Glomerular endothelial cell (primary cell): ENCODE results near the gene KDM2A. TPM values are rescaled to one million over a fixed set of nuclear protein-coding genes. Genes with fewer than 3 reads are reported as not detected.

Experiments used
- DNase-seq: peaks from one replicate; pipeline ENCODE4 v3.0.0-alpha.2; 2011; ENCODE audit warnings: low read depth, low spot score; ENCODE audit errors: extremely low read depth
- total RNA-seq: library from RNA; depleted of rRNA; stranded (reverse); fragments of >200 nt; gene quantifications from 2 replicates; pipeline ENCODE4 v1.2.3, GENCODE V29; 2015

KDM2A gene
- total RNA-seq, 1 donor from 2014 or later = 55.2 TPM

DNA sequence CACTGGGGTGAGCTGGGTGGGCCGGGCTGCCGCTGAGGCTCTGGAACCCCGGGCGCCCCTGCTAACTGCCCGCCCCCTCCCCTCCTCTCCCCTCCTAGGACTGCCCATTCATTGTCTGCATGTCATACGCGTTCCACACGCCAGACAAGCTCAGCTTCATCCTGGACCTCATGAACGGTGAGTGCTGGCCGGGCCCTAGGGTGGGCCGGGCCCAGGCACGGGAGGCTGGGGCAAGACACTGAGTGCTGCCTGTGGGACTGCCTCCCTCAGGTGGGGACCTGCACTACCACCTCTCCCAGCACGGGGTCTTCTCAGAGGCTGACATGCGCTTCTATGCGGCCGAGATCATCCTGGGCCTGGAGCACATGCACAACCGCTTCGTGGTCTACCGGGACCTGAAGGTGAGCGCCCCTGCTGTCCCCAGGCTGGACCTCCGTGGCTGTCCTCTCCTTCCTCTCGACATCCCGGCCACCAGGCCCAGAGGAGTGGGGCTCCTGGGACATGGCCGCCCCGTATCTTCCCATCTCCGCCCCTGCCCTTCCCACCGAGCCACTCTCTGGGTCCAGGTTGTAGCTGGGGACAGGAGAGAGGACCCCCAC, 162.6 kb downstream of the KDM2A start:
- DNase-seq = no peak

DNA sequence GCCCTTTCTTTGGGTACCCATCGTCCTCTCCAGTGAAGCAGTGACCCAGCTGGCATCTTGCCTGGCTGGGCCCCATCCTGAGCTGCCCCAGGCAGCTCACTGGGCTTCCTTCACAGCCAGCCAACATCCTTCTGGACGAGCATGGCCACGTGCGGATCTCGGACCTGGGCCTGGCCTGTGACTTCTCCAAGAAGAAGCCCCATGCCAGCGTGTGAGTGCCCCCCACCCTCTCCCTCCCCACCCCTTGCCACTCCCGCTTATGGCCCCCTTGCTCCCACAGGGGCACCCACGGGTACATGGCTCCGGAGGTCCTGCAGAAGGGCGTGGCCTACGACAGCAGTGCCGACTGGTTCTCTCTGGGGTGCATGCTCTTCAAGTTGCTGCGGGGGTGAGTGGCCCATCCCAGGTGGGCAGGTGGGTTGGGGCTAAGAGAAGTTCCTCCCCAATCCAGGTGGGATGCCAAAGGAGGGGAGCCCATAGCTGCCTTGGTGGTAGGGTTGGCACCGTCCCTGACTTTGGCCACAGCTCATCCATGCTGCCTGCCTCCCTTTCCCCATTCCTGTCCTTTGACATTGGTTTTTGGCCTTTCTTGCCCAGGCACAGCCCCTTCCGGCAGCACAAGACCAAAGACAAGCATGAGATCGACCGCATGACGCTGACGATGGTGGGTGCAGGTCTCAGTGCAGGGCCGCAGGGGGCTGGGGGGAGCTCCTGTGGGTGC, 163.3 kb downstream of the KDM2A start:
- no peak for DNase-seq

DNA sequence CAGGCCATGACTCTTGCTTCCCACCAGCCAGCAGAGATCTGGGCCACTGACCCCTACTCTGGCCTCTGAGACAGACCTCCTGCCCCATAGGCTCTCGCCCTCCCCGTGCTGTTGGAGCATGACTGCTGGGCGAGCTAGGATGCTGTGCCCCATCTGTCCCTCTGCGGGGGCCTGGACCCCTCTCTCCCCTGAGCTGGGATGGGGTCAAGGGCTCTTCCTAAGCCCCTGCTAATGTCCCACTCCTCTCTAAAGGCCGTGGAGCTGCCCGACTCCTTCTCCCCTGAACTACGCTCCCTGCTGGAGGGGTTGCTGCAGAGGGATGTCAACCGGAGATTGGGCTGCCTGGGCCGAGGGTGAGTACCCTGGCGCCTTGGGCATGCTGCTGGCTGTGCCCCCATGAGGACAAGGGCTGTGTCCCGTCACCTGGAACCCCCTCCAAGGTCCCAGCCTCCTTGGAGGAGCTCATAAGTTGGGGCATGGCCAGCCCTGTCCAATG, 163.9 kb downstream of the KDM2A start:
- no peak for DNase-seq

GRCh38 chr11:67283481-67283963, 164.5 kb downstream of the KDM2A start:
- no peak for DNase-seq

DNA sequence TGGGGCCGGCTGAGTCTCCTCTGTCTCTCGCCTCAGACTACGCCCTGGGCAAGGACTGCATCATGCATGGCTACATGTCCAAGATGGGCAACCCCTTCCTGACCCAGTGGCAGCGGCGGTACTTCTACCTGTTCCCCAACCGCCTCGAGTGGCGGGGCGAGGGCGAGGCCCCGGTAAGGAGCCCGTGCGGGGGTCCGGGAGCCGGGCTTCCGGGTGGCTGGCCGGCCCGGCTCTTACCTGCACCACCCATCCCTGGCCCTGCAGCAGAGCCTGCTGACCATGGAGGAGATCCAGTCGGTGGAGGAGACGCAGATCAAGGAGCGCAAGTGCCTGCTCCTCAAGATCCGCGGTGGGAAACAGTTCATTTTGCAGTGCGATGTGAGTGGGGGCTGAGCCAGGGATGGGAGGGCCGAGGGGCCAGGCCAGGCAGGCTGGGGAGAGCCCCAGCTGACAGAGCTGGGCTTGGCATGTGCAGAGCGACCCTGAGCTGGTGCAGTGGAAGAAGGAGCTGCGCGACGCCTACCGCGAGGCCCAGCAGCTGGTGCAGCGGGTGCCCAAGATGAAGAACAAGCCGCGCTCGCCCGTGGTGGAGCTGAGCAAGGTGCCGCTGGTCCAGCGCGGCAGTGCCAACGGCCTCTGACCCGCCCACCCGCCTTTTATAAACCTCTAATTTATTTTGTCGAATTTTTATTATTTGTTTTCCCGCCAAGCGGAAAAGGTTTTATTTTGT, 165.9 kb downstream of the KDM2A start:
- no peak for DNase-seq

- DNase-seq = no peak
Measured at GRCh38 chr11:67285541-67286498, 166.8 kb downstream of the KDM2A start.

- no peak for DNase-seq
Measured at GRCh38 chr11:67286621-67287333, 167.7 kb downstream of the KDM2A start.

DNA sequence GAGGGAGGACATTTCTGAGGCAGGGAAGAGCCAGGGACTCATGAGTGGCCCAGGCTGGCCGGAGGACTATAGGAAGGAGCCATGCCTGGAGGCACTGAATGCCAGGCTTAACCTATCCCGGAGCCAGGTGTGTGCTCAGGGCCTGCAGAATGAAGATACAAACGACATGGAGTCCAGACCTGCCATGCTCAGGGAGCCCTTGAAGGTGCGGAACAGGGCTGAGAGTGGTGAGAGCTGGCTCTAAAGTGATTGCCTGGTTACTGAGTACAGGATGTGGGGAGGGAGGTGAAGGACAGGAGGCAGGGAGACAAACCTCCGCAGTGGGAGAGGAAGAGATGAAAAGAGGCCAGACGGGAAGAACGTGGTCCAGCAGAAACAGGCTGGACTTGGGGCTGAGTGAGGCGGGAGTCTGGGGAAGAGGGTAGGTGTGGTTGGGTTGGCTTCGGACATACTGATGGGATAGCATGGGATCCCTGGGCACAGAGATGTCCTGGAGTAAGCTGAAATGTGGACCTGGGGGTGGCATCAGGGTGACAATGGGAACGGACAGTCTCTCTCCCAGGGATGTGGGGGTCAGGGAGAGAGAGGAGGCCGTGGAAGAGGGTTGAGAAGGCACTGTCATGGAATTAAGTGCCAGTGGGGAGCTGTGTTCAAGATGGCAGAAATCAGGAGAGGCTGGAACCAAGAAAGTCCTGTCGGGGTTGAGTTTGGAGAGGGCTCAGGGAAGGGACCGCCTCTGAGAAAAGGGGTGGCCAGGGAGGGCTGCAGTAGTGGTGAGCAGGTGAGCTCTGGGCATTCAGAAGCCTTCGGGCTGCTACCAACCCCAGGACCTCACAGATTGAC, 168.5 kb downstream of the KDM2A start:
- DNase-seq = no peak

DNA sequence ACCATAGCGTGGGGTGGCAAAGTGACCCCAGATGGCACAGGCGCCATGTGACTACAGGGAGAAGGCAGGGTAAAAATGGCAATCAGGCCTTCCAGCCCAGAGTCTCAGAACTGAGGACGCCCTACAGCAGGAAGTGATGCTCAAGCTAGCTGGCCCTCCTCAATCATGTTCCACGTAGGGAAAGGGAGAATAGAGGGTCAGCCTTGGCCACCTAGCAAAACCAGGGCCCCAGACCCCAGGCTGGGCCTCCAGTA, 169.1 kb downstream of the KDM2A start:
- DNase-seq = no peak

GRCh38 chr11:67288452-67289225, 169.6 kb downstream of the KDM2A start:
- no peak for DNase-seq

DNA sequence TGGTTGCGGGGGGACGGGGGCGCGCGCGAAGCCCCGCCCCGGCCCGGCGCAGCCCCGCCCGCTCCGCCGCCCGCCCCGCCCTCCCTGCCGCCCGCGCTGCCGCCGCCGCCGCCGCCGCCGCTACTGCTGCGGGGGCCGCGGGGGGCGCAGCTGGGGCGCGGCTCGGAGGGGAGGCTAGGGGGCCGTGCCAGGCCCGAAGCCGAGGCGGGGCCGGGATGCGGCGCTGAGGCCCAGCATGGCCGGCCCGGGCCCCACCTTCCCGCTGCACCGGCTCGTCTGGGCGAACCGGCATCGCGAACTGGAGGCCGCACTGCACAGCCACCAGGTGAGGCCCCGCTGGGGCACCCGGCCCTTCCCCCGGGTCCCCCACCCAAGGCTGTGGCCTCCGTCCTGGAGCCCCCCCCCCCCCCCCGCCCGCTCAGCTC, 170.2 kb downstream of the KDM2A start, which contains the start of gene ANKRD13D:
ANKRD13D (plus strand) TSS at position 78 of the 425 bp plus-strand sequence; CDS start at position 236, 158 bp downstream.
- no peak for DNase-seq

- DNase-seq = no peak
Measured at GRCh38 chr11:67289651-67290479, 170.8 kb downstream of the KDM2A start.

DNA sequence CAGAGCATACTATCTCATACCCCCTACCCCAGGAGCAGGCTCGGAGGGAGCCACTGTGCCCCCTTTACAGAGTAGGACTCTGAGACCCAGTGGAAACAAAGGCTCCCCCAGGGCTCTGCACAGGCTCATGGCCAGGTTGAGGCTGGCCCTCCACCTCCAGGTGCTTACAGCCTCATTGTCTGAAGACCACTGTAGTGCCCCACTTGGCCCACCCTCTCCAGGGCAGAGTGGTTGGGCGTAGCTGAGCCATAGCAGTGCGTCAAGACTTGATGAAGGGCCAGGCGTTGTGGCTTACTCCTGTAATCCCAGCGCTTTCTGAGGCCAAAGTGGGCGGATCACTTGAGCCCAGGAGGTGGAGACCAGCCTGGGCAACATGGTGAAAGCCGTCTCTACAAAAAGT, 171.7 kb downstream of the KDM2A start:
- DNase-seq = no peak

DNA sequence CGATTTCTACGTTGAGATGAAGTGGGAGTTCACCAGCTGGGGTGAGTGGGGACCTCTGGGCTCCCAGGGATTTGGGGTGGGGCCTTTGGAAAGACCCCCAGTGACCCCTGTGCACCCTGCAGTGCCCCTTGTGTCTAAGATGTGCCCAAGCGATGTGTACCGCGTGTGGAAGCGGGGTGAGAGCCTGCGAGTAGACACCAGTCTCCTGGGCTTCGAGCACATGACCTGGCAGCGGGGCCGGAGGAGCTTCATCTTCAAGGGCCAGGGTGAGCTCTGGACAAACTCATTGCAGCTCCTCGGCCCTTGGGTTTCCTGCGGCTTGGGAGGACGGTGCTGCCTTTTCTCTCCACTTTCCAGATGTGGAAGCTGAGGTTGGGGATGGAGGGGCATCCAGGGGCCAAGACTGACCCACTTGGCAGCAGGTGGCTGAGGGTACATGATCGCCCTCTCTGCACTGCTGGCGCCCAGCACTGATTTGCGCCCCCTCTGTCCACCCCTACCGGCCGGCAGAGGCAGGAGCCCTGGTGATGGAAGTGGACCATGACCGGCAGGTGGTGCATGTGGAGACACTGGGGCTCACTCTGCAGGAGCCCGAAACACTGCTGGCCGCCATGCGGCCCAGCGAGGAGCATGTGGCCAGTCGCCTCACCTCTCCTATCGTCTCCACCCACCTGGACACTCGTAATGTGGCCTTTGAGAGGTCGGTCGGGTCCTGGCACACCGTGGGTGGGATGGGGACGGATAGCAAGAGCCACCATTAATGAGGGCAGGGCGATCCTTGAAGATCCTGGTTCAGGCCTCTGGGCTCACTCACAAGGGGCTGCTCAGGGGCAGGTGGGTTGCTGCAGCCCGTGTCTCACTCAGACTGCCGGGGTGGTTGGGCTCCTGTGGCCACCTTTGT, 172.7 kb downstream of the KDM2A start:
- DNase-seq = no peak

- DNase-seq = no peak
Measured at GRCh38 chr11:67292671-67293070, 173.6 kb downstream of the KDM2A start.

DNA sequence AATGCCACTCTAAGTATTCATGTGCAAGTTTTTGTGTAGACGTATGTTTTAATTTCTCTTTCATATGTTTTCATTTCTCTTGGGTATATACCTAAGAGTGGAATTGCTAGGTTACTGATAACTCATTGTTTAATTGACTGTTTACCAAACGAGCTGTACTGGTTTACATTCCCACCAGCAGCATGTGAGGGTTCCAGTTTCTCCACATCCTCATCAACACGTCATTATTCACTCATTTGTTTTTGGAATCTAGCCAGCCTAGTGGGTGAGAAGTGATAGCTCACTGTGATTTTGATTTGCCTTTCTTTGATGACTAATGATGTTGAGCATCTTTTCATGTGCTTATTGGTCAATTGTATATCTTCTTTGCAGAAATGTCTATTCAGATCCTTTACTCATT, 174.0 kb downstream of the KDM2A start:
- no peak for DNase-seq
